Body of pancreas (tissue), 4 donors: ENCODE measurements around the gene FOXP1.

ENCODE experiments used
- POLR2A ChIP-seq, 3 donors: fragments of 450-650 bp; IDR thresholded peaks; one replicate each; pipeline ENCODE4 v1.6.1; 2016; ENCODE audit warnings: antibody characterized with exemption in 3 of 3, mild to moderate bottlenecking in 2 of 3
- TF ChIP-seq, protein P1 (sequence below), 7 experiments: fragments of 450-650 bp in 4 of 7; fragments of 200-600 bp in 3 of 7; sonication (generic) in 3 of 7; IDR thresholded peaks; one replicate each; pipeline ENCODE4 v1.5.1; 2016 to 2019; ENCODE audit warnings: antibody characterized with exemption in 7 of 7

DNA sequence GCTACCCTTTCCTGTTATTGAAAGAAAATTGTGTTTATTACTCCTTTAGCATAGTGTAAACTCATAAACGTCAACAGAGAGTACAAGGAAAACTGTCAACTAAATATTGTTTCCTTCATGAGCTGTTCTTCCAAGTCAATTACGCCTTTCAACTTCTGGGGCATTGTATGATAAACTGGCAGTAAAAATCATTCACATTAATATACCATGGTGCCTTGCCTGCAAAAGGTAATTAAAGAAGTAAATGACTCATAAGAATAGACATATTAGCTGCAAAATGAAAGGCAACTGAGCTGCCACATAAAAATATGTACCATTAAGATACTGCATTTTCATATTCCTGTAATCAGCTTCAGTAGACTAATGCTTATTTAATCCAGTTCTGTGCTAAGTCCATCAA lies 447.3 kb downstream of the FOXP1 start:
- no peak for TF ChIP-seq POLR2A (IDR thresholded peaks at IDR 0.05)
- TF ChIP-seq, protein P1, sequence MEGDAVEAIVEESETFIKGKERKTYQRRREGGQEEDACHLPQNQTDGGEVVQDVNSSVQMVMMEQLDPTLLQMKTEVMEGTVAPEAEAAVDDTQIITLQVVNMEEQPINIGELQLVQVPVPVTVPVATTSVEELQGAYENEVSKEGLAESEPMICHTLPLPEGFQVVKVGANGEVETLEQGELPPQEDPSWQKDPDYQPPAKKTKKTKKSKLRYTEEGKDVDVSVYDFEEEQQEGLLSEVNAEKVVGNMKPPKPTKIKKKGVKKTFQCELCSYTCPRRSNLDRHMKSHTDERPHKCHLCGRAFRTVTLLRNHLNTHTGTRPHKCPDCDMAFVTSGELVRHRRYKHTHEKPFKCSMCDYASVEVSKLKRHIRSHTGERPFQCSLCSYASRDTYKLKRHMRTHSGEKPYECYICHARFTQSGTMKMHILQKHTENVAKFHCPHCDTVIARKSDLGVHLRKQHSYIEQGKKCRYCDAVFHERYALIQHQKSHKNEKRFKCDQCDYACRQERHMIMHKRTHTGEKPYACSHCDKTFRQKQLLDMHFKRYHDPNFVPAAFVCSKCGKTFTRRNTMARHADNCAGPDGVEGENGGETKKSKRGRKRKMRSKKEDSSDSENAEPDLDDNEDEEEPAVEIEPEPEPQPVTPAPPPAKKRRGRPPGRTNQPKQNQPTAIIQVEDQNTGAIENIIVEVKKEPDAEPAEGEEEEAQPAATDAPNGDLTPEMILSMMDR (IDR thresholded peaks at IDR 0.05) = no peak
